Hepatic stellate cell (primary cell): ENCODE measurements around the gene MOB4.
"Not testable (repeated sequence)": the region's sequence is repeated elsewhere in the genome, so short reads cannot be mapped to it uniquely, and the experiment has no call there.

Experiments
- DNase-seq: peaks from one replicate; pipeline ENCODE4 v3.0.0; 2011; ENCODE audit warnings: low spot score

Gene MOB4

DNA sequence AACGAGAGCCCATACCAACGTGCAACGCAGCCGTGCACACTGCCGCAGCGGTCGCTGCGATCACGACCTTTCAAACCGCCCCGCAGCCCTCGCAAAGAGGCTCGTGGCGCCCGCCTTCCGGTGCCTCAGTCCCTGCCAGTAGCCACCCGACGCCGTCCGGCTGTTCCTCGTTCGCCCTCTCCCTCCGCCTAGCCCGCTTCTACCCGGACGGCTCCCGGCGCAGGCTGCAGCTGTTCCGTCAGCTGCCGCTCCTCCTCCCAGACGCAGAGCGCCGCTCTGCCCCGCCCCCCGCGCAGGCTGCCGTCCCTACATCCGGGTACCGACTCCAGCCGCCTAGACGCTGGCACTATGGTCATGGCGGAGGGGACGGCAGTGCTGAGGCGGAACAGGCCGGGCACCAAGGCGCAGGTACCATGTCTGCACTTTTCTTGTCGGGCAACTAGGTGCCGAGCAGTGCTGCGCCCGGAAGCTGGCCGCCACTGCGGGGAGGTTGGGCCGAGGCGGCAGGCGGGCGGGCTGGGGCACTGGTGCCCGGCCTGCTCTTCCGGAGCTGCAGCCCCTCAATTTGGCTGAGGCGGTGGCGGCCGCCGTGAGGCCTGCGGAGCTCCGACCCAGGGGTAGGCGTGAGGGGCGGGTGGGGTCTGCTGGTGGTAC lies at the start of gene MOB4:
MOB4 (plus strand) TSS at position 328 of the 654 bp plus-strand sequence; CDS start at position 349, 21 bp downstream.
- DNase-seq: peak; percentile 91

DNA sequence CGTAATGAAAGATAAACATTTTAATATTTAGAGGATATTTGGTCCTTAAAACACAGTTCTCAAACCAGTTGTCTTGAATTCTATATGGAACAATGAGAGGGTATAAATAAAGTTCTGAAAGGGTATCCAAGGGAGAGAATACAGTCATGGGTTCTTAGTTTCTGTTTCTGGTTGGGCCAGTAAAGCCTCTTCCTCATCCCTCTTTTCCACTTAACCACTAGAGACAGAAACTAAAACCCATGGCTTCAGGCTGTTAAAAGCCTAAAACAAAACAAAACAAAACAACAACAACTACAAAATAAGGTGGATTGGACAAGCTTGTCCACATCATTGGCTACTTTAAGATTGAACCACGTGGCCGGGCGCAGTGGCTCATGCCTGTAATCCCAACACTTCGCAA lies 43.7 kb upstream of the MOB4 start:
- DNase-seq: no peak

DNA sequence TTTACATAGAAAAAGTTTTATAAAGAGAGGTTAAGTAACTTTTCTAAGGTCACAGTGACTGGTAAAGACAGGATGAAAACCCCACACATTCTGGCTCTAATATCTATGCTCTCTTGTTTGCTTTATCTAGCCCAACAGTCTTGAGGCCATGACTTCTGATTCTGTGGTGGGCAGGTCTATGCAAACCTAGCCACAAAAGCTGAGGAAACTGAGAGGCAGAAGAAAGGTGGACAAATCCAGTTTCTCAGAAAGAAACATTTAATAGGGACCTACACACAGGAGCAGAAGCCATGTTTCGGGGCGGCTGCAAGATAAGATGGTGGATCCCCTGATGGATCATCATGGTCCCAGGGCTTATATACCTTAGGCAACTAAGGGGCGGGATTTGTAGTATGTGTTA lies 38.1 kb upstream of the MOB4 start:
- no peak for DNase-seq

- no peak for DNase-seq
Measured at GRCh38 chr2:197480165-197481036, 35.5 kb upstream of the MOB4 start.

DNA sequence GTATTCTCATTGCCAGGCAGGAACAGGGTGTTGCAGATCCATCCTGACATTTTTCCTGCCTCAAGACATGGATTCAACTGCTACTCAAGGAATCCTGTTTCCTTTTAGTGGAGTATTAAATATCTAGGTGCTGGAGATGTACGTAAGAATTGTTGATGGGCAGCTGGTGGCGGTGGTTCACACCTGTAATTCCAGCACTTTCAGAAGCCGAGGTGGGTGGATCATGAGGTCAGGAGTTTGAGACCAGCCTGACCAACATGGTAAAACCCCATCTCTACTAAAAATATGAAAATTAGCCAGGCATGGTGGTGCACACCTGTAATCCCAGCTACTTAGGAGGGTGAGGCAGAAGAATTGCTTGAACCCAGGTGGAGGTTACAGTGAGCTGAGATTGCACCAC lies 31.6 kb upstream of the MOB4 start:
- DNase-seq: not testable (repeated sequence)

DNA sequence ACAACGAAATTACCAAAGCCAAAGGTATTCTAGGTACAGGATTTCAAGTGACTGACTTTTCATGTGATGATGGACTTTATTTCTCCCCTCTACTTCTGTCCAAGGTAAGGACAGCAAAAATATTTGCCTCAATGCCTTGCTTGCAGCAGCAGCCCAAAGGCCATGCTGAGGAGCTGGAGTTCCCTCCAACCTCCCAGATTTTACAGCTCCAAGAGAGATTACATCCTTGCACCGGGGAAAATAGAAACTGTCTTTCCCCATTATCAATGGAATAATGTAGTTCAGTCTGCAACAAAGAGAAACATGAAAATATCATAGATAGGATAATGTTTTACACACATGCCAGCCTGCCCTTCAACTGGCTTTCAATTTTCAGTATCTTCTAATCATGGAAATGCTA lies 29.7 kb upstream of the MOB4 start:
- no peak for DNase-seq

DNA sequence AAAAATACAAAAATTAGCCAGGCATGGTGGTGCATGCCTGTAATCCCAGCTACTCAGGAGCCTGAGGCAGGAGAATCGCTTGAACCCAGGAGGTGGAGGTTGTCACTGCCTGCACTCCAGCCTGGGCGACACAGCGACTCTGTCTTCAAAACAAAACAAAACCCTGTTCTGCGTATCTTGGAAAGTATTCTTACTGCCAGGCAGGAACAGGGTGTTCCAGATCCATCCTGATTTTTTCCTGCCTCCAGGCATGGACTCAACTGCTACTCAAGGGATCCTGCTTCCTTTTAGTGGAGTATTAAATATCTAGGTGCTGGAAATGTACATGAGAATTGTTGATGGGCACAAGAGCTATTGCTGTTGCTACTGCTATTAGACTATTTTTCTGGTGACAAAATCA lies 28.5 kb upstream of the MOB4 start:
- no peak for DNase-seq

DNA sequence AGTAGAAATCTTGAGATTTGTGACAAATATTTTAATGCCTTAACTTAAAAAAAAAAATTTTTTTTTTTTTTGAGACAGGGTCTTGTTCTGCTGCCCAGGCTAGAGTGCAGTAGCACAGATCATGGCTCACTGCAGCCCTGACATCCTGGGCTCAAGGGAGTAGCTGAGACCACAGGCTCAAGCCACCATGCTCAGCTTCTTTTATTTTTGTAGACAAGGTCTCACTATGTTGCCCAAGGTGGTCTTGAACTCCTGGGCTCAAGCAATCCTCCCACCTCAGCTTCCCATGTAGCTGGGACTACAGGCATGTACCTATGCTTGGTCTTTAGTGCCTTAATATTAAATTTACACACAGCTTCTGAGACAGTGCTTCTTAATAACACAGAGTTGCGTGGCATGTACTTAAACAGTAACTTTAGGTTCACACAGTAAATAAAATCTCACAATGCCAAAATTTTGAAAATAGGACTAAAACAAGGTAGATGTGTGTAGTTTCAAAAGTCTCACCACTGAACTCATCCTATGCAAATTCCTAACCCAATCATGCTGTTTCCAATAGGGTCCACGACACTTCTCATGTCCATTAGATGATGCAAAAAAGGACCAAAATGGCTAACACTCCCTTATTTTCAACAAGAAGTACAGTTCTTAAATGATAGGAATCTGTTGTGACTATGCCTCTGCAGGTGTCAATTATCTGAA lies 20.3 kb upstream of the MOB4 start:
- no peak for DNase-seq

DNA sequence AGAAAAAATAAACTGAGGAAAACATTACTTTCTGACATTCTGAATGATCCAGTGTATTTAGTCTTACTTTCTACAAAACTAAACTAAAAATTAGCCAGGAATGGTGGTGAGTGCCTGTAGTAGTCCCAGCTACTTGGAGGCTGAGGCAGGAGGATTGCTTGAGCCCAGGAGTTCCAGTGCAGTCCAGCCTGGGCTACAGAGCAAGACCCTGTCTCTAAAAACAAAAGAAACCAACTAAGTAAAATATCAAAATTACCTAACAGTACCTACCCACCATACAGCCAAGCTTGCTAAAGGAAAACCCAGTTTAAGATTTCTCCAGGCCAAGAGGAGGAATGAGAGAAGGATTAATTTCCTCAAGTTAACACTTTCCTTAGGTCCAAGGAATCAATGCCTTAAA lies 19.2 kb upstream of the MOB4 start:
- DNase-seq: no peak

DNA sequence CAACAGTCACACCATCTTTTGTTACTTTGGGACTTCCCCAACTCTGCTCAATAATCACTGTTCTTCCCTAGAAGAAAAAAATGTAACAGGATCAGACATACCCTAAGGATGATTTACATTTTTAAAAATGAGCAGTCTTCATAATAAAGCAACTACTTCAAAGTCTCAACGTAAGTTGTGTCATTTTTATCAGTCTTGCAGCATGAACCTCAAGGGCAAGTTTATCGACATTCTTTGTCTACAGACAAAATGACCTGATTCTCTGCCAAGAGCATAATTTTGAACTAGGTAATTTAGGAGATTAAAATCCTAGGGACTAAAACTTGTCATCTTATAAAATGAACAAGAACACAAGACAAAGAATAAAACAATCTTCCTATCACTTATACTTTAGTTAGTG lies 18.5 kb upstream of the MOB4 start:
- no peak for DNase-seq

GRCh38 chr2:197498235-197498936 lies 17.5 kb upstream of the MOB4 start:
- DNase-seq: no peak

DNA sequence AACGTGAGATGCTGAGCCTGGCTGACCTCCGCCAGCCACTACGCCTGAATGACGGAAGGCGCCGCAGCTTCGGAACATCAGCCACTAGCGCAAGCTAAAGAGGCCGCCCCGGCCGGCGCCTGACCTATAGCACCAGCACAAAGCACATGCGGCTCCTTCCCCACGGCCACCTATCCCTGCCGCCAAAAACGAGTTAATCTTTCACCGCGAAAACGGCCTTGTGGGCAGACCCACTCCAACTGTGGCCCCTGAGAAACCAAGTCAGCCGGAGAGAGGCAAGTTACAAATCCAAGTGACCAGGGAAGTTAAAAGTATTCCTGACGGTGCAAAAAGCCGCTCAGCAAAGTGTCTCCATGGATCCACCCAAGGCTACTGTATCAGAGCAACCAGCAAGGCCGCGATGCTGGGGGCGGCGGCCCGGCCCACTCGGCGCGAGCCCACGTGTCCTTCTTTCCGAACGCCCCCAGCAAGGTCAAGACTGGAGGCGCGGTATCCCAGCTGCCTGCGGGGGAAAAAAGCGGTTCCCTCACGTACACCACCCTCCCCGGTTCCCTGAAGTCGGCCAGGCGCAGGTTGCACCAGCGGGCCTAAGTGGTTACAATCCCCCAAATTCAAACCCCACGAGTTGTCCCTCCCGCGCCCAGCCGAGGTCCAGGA lies 16.8 kb upstream of the MOB4 start:
- peak; percentile 44 for DNase-seq

GRCh38 chr2:197499594-197500502 lies 16.0 kb upstream of the MOB4 start, which contains the start of the genes HSPD1 and HSPE1:
HSPD1 (minus strand) TSS chr2:197499840; CDS start chr2:197498848, 992 bp downstream.
HSPE1 (plus strand) TSS chr2:197500379; CDS start chr2:197500437, 58 bp downstream.
- DNase-seq: peak; percentile 95

- DNase-seq: no peak
Measured at GRCh38 chr2:197500503-197501131, 15.2 kb upstream of the MOB4 start.

GRCh38 chr2:197502201-197502600 lies 13.7 kb upstream of the MOB4 start:
- DNase-seq: no peak

DNA sequence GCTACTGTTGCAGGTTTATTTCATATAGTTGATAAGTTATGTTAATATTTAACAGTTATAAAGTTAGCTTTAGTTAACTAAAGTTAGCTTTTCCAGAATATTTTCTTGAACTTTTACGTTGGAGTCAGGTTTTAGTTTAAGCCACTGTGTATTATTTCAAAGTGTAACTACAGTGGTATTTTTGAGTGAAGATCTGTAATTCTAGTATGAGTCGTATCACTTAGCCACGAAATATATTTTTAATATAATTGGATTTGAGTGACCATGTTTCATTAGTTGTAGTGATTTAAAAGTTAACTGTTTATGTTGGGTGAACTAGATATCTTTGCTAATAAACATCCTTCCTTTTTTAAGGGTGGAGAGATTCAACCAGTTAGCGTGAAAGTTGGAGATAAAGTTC lies 13.2 kb upstream of the MOB4 start:
- DNase-seq: no peak

GRCh38 chr2:197504000-197504399 lies 11.9 kb upstream of the MOB4 start:
- no peak for DNase-seq

- DNase-seq: no peak
Measured at GRCh38 chr2:197504512-197504911, 11.4 kb upstream of the MOB4 start.

DNA sequence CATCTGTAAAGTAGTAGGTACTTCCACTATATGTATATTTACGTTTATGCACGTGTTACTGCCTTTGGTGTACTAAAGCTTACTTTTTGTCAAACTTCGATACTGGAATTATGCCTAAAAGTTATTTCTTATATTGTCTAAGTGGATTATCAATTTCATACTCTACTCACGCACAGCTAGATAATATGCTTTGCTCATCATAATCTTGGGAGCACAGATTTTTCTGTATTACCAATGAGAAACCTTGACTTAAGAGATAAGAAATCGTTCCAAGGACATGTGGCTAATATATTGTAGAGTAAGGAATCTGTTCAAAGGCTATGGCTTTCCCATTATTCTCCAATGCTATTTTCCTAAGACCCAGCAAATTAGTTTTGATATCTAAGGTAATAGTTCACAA lies 9.2 kb upstream of the MOB4 start:
- DNase-seq: no peak

DNA sequence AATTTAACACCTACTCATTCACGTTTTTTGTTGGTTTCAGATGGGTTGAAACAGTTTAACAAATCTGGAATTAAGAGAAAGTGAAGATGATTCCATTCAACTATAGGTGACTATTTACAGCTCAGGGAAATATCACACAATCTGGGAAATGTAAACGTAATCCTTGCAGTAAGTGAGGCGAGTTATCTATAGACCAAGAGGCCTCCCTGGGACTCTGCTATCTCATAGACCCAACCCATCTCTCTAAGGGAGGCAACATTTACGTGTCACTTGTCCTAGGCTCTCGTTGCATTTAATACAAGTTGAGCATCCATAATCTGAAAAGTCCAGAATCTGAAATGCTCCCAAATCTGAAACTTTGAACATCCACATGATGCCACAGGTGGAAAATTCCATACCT lies 2.0 kb upstream of the MOB4 start:
- DNase-seq: no peak
